GM13976 (cell line): ENCODE measurements around the gene IKZF2.

ENCODE experiments used
- DNase-seq: peaks from one replicate; pipeline ENCODE4 v3.0.0; 2012; ENCODE audit warnings: low spot score
- CTCF ChIP-seq: IDR thresholded peaks from 2 replicates; pipeline ENCODE4 v1.5.1; 2012; ENCODE audit warnings: borderline replicate concordance, mild to moderate bottlenecking; ENCODE audit not compliant: insufficient read depth; ENCODE audit errors: extremely low read depth, missing control alignments, control extremely low read depth
- in situ Hi-C: fragments of 300-500 bp; cut with MboI; formaldehyde crosslinking; loops from one replicate; pipeline ENCODE4 v1.12.0; 2022; ENCODE audit warnings: low sequenced_read_pairs, mixed read lengths, inconsistent platforms; ENCODE audit not compliant: unreplicated experiment

The IKZF2 gene

GRCh38 chr2:213090772-213091171, 60.6 kb downstream of the IKZF2 start:
- TF ChIP-seq CTCF: no peak
- in situ Hi-C loops: no loop called here
- no peak for DNase-seq

- in situ Hi-C loops: no loop called here
- no peak for TF ChIP-seq CTCF
- no peak for DNase-seq
These were observed 62.0 kb downstream of the IKZF2 start for GRCh38 chr2:213089438-213089837.

GRCh38 chr2:213087040-213087439, 64.4 kb downstream of the IKZF2 start:
- DNase-seq: no peak
- in situ Hi-C loops: no loop called here

DNA sequence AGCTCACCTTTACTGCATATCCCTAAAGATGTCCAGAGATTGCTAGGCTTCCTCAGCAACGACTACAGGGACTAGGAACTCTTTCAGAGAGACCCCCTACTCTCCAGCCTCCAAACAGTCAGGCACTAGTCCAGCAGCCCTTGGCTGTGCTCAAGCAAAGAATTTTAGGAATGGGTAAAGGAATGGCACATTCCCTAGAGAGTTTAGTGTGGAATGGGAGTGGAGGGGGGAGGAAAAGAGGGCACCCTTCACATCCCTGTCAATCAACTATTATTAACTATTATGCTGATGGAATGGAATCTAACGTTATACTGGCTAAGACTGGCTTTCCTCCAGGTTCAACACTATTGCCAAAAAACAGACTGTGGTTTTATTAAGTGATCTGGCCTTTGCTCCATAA, 64.8 kb downstream of the IKZF2 start:
- TF ChIP-seq CTCF: no peak
- no peak for DNase-seq
- in situ Hi-C loops: no loop called here

More at GRCh38 chr2:213087040-213087439, 64.4 kb downstream of the IKZF2 start:
- no peak for TF ChIP-seq CTCF

GRCh38 chr2:213086050-213086449, 65.4 kb downstream of the IKZF2 start:
- DNase-seq: no peak
- in situ Hi-C loops: no loop called here
- no peak for TF ChIP-seq CTCF

DNA sequence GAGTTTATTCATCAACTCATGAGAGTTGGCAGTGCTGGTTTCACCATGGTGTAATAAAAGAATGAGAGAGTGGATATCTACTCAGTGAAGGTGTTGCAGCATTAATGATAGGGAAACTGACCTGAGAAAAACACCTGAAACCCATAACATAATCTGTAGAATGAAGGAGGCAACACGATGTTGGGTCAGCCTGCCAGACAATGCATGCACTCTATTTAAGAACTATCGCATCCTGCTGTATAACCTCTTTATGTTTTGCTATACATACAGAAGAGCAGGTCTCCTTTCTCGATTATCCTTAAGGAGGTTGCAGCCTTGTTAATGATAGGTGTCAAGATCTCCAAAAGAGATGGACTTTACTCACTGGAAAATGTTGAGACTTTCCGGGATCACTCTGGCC, 65.9 kb downstream of the IKZF2 start:
- DNase-seq: no peak
- TF ChIP-seq CTCF: no peak
- in situ Hi-C loops: no loop called here

- no peak for TF ChIP-seq CTCF
- in situ Hi-C loops: no loop called here
- DNase-seq: no peak
These were observed 67.2 kb downstream of the IKZF2 start for GRCh38 chr2:213084261-213084660.
